Stimulated activated CD8-positive, alpha-beta memory T cell treated with anti-CD3 and anti-CD28 coated beads, Interleukin-2, amount 100 ng/mL, for 1 hour (primary cell): ENCODE measurements around the gene ELMO1.

Experiments used
- DNase-seq, 2 donors: peaks; one replicate each; pipeline ENCODE4 v3.0.0-alpha.2; 2020; ENCODE audit warnings: low read depth in 2 of 2

The ELMO1 gene

DNA sequence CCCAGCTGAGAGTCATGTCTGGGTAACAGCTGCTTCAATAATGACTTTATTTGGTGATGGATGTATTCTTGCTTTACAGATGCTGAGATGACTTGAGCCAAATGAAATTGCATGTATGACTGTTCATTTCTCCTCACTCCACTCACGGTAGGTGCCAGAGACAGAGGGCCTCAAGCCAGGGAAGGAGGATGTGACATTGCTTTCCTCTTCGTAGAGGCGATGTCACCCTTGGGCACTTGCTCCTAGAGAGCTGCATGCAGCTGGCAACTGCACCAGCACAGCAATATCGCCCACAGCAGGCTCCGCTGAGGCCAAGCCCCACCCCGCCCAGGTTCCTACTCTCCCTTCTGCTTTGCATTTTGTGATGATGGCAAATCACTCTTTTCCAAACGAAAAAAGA, 607.8 kb downstream of the ELMO1 start:
- DNase-seq = no peak

DNA sequence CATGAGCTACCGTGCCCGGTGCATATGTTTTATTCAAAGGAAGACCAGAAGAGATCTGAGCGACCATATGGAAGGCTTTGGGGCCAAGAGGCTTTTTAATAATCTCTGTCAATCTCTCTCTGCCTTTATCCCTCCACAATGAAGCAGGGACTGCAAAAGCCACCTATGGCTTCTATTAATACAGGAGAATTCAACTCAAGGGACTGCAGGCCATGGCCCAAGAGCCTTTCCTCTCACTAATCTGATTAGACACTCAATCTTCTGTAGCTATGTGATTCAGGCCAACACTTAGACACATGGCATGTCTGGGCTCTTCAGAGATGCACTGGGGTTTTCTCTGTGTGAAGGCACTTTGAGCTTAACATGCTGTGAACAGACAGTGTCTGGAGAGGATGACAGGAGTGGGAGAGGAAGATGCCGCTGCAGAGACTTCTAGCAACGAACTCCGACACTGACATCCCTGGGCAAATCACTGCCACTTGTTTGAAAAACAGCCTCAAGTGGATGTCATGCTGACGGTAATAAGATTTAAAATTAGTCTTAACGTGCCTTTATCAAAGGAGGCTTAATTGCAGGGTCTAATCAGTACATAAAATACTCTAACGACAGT, 609.9 kb downstream of the ELMO1 start:
- no peak for DNase-seq

DNA sequence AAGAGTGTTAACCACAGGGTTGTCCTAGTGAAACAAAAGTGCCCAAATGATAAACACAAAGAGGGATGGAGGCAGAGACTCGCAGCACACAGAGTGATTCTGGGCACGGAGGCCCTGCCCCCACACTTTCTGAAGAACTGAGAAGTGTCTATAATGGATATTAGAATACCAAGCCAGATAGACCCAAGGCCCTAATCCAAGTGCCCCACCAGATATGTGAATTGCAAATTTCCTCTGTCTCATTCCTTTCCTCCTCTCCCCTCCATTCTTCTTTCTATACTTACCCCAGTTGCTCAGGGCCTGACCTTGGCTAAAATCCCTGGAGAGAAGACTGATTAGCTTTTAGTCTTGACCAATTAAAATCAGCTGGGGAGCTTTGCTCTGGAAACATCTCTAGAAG, 617.6 kb downstream of the ELMO1 start:
- DNase-seq = no peak

DNA sequence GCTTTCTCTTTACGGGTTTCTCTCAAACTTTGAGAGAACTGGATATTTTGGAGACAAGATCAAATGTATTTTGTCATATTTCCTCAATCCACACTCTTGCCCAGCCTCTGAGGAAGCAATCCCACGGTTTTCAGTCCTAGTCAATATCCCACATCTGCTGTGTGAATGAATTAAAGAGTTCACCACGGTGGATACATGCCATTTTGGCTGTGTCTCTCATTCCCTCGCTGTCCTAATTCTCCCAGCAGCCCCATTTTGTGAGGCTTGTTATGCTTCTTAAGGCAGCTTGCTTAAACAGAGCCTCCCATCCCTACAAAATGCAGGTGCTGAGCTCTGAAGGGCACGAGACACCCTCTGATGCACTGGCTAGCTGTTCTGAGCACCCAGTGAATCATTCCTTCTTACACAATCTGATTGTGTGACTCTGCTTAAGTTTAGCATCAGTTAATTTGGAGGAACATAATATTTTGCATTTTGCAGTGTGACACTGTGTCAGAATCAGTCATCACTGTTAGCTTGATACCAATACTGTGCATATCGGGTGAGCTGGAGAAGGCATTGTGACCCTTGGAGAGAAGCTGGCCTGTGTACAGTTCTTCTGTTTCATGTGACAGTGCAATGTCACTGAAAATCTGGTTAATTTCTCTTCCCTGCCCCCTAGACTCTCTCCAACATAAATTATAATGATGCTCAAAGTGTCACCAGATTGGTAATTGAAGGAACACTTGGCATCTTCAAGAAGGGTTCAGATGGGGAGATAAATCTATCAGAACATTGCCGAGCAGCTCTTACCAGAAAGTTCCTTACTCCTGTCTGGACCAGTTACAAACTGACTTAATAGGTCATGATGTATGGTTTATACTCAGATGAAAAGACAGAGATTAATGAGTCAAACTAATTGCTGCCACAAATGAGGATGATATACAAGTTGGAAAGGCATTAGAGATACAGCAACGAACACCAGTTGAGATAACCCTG, 620.6 kb downstream of the ELMO1 start:
- no peak for DNase-seq

DNA sequence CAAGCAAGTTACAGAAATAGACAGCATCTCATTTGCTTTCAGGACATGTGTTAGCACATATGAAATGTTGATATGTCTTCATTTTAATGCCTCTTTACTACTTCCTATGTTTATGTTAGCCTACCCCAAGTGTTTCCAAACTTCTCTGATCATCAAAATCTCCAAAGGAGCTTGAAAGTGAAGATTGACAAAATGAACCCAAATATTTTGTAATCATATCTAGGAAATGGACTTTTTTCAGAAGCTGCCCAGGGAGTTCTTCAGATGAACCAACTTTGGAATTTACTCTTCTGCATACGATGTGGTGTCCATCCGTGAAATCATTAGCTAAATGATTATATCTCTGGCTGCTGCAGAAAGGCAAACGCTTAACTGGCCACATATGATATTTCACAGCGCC, 623.2 kb downstream of the ELMO1 start:
- no peak for DNase-seq

DNA sequence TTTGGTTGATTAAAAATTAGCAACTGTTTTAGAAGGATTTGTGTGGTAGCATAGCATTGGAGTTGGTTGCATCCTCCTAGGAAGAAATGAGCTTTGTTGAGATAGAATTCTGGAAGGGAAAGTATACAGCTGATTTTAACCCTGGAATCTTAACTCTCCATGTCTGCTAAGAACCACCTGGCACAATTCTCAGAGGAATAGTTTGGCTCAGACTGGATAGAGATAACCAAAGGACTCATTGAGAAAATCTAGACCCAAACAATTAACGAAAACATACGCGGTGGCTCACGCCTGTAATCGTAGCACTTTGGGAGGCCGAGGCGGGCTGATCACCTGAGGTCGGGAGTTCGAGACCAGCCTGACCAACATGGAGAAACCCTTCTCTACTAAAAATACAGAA, 625.3 kb downstream of the ELMO1 start:
- no peak for DNase-seq

DNA sequence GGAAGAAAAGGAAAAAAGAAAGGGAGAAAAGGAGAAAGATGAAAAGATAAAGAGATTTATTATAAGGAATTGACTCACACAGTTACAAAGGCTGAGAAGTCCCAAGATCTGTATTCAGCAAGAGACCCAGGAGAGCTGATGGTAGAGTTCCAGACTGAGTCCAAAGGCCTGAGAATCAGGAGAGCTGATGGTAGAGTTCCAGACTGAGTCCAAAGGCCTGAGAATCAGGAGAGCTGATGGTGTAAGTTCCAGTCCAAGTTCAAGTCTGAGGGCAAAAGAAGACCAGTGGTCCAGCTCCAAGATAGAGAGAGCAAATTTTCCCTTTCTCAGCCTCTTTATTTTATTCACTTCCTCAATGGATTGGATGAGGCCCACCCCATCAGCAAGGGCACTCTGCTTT, 627.0 kb downstream of the ELMO1 start:
- no peak for DNase-seq

DNA sequence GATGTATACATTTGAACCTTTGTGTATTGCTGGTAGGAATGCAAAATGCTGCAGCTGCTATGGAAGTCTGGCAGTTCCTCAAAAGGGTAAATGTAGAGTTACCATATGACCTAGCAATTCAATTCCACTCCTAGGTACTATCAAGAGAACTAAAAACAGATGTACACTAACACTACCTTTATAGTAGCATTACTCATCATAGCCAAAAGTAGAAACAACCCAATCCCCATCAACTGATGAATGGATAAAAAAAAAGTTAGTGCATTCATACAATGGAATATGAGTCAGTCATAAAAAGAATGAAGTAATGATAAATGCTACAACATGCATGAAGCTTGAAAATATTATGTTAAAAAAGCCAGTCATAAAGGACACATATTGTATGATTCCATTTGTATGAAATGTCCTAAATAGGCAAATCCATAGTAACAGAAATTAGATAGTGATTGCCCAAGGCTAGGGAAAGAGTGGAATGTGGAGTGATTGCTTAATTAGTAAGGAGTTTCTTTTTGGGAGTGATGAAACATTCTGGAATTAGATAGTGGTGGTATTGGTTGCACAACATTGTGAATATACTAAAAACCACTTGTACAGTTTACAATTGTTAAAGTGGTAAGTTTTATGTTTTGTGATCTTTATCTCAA, 628.0 kb downstream of the ELMO1 start:
- no peak for DNase-seq

DNA sequence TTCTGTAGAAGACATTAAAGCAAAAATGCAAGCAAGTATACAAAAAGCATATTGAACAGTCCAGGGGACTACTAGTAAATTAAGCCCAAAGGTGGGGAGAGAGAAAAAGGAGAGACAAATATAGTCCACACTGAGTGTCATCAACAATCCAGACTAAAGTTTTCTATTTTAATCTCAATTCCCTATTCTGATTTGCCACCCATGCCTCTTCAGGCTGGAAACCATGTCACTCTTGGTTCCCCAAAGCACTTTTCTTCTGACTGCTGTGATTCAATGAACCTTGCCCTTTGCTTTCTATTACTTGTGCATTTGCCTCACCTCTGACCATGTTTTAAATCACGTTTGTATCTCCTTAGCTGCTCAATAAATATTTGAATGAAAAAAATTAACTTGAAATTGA, 629.0 kb downstream of the ELMO1 start:
- no peak for DNase-seq

DNA sequence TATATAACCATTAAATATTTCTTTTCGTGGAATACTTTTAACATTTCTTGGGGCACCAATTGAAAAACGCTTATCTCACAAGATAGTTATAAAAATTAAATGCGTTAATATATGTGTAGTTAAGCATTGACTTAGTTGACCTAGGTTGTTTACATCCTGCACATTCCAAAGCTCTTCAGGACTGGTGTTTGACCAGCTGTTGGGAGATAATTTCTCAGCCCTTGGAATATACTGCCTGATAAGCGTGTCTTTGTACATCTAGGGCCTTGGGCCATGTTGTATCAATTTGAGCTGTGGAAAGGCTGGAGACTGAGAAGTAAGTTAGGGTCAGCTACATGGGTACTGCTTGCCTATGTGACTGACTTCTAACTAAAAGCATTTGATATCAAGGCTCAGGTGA, 634.4 kb downstream of the ELMO1 start:
- DNase-seq = no peak

DNA sequence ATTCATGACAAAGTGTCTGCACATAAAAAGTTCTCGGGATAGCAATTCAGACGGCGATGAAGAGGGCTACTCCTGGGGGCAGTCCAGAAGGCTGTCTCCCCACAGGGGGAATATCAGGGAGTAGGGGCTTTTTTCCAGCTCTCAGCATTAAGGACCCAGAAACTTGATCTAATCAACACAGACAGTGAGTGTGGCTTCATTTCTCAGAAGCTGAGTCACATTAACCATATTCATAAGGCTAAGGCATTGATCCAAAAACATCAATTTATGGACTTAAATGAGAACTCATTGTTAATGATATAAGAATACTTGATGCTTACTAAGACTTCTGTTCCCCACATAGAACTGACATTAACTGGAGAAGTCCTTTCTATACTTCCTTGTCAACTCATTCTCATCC, 636.9 kb downstream of the ELMO1 start:
- no peak for DNase-seq

DNA sequence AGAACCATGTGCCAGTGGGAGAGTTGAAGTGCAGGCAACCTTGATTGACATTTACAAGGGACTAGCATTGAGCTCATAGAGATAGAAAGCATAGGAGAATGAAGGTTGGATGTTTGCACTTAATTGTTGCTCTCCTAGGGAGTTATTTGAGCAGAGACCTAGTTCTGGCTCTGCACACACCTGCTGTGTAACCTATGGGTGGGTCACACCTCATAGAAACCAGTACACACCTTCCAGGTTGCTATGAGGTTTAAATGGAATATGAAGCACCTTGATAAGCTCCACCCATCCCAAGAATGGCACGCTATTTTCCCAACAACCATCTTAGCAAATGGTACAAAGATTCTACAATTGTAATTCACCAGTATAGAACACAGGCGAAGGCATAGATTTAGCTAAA, 638.2 kb downstream of the ELMO1 start:
- DNase-seq = no peak

DNA sequence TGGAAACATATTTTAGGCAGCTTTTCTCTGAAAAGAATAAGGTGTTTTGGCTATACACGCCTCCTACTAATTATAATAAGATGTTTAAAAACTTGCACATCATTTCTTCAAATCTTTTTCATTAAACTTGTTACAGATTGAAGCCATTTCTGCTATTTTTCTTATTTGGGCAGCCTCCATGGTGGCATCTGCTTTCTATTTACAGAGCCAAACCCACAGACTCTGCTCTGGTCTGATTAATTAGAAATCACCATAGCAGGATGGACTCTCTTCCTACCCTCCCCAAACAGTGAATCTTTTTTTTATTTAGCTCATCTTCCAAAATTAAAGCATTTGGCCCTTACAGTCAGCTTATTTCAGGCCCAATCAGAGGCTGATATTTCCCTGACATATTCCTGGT, 638.6 kb downstream of the ELMO1 start:
- no peak for DNase-seq

DNA sequence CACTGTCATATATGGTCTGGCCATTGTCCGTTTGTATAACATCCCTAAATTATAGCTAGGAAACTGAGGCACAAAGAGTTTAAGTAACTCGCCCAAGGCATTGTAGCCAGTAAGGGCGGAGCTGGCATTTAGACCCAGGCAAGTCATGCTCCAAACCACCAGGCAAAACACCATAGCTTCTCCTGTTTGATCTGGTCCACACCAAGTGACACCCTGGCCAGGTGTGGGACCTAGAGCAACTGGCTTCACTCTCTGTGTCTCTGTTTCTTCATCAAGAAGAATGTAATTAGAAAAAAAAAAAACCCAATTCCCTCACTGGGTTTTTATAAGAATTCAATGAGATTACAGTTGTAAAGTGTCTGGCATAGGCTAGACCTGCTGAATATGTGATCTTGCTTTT, 639.2 kb downstream of the ELMO1 start:
- DNase-seq = no peak

DNA sequence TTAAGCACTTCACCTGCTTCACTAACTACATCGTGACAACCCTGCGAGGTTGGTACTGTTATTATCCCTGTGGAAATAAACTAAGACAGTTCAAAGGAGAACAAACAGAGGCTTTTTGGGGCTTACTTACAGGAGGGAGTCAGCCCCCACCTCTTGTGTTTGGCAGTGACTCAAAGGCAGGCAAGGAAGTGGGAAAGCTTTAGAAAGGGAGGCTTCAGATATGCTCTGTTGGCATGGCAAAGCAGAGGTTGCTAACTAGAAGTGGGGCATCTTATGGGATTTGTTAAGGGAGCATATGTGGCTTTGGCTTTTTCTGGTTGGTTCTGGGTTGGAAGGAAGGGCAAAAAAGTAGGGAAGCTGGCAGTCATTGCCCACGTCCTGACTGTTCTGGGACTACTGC, 639.6 kb downstream of the ELMO1 start:
- no peak for DNase-seq

DNA sequence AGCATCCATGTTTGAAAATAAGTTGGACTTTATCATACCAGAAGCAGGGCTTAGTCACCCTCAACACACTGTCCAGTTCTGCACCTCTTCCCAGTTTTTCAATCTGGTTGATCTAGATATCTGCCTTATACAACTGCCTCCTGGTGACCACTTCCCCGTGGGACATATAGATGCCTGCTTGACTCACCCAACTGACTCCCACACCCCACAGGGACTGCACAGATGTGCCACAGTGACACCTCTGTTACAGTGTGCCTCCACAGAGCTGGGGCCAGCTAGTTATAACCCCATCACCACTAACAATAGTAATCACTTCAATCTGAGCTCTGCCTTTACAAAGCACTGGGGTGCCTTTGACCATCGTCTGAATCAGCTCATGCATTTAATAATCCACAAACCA, 641.8 kb downstream of the ELMO1 start:
- no peak for DNase-seq
